HepG2 (cell line): ENCODE measurements around the gene ZNF683. TPM values are rescaled to one million over a fixed set of nuclear protein-coding genes. Genes with fewer than 3 reads are reported as not detected.

Source experiments
- ATAC-seq: fragments of 200-7000 bp; cut with Tn5 transposase; 3 replicates; pipeline ENCODE4 v1.9.1; 2020; ENCODE audit warnings: mild to moderate bottlenecking, moderate library complexity
- BruUV-seq: library from RNA; stranded (reverse); fragments of 400-500 nt; replicated peaks from 2 replicates; lab custom pipeline; 2021; lab: Mats Ljungman, UMichigan
- CTCF ChIA-PET: fragments of 300-600 bp; formaldehyde crosslinking; extraction: SDS; loops from one replicate; lab custom pipeline; 2021; ENCODE audit warnings: low total read pairs, inconsistent platforms, low intra/inter-chr PET ratio; lab: Yijun Ruan, JAX
- POLR2A ChIA-PET: fragments of 350-600 bp; sonication (Branson Sonifier 250); formaldehyde crosslinking; loops from one replicate; lab custom pipeline; 2020; ENCODE audit warnings: antibody characterized with exemption, inconsistent platforms; lab: Yijun Ruan, JAX
- DNase-seq: peaks from one replicate; pipeline ENCODE4 v3.0.0-alpha.2; 2015; ENCODE audit warnings: low spot score
- FAIRE-seq: peaks from 3 replicates; lab custom pipeline; 2011; peaks lifted over from hg19 to GRCh38; lab: Jason Lieb, UNC
- H2AFZ ChIP-seq: one replicate; pipeline ENCODE4 v1.6.1; 2011; ENCODE audit warnings: low read length, inconsistent platforms
- H3K27ac ChIP-seq: fragments of 300-600 bp; 3 replicates; pipeline ENCODE4 v1.8.0; 2011; ENCODE audit warnings: mixed run types, mild to moderate bottlenecking, mixed read lengths, low read length, inconsistent platforms; ENCODE audit not compliant: insufficient read depth; ENCODE audit errors: extremely low read length
- H3K27me3 ChIP-seq, 2 experiments: fragments of 200-600 bp in 1 of 2; 2 replicates in 1 of 2; 3 replicates in 1 of 2; pipeline versions ENCODE4 v1.6.0 to v1.8.0; 2011; ENCODE audit warnings: low read length in 2 of 2, mild to moderate bottlenecking in 2 of 2, moderate library complexity in 2 of 2, inconsistent platforms in 1 of 2; ENCODE audit not compliant: insufficient read depth in 2 of 2, control insufficient read depth in 1 of 2
- H3K36me3 ChIP-seq, 2 experiments: fragments of 200-600 bp in 1 of 2; replicated peaks in 1 of 2; 2 replicates in 1 of 2; 3 replicates in 1 of 2; pipeline versions ENCODE4 v1.5.1 to v1.8.0; 2011; ENCODE audit warnings: low read length in 2 of 2, inconsistent platforms in 1 of 2; ENCODE audit not compliant: insufficient read depth in 2 of 2, control insufficient read depth in 1 of 2
- H3K4me1 ChIP-seq: 2 replicates; pipeline ENCODE4 v1.5.1; 2012; ENCODE audit warnings: low read length, inconsistent platforms; ENCODE audit not compliant: insufficient read depth
- H3K4me2 ChIP-seq: 2 replicates; pipeline ENCODE4 v1.6.0; 2011; ENCODE audit warnings: low read depth, low read length, inconsistent platforms
- H3K4me3 ChIP-seq, 3 experiments: fragments of 200-600 bp in 1 of 3; sonication (generic), shearing (Covaris generic) in 1 of 3; replicated peaks in 1 of 3; 2 replicates each; pipeline ENCODE4 v1.5.1; 2011 to 2016; ENCODE audit warnings: low read length in 3 of 3, inconsistent platforms in 2 of 3, low read depth in 2 of 3, mild to moderate bottlenecking in 2 of 3, control low read depth in 1 of 3, mixed read lengths in 1 of 3; ENCODE audit not compliant: insufficient read depth in 1 of 3
- H3K79me2 ChIP-seq: one replicate; pipeline ENCODE4 v1.6.1; 2011; ENCODE audit warnings: low read length, inconsistent platforms; ENCODE audit not compliant: insufficient read depth
- H3K9ac ChIP-seq: 2 replicates; pipeline ENCODE4 v1.6.0; 2011; ENCODE audit warnings: mild to moderate bottlenecking, low read depth, low read length, inconsistent platforms; ENCODE audit not compliant: insufficient read depth
- H3K9me3 ChIP-seq: 2 replicates; pipeline ENCODE4 v1.5.1; 2012; ENCODE audit warnings: mild to moderate bottlenecking, low read length
- H4K20me1 ChIP-seq: 2 replicates; pipeline ENCODE4 v1.6.0; 2011; ENCODE audit warnings: inconsistent platforms, mild to moderate bottlenecking, low read length, moderate library complexity; ENCODE audit not compliant: insufficient read depth
- BRF2 ChIP-seq: sonication (generic); formaldehyde crosslinking; IDR thresholded peaks from 2 replicates; pipeline ENCODE4 v1.8.1; 2022; ENCODE audit warnings: mild to moderate bottlenecking, missing genetic modification reagents
- DMAP1 ChIP-seq: IDR thresholded peaks from 2 replicates; pipeline ENCODE4 v1.6.1; 2016
- IRX3 ChIP-seq: sonication (generic); formaldehyde crosslinking; IDR thresholded peaks from 2 replicates; pipeline ENCODE4 v1.8.1; 2023; ENCODE audit warnings: mild to moderate bottlenecking, low read depth, missing genetic modification reagents, borderline replicate concordance
- JARID2 ChIP-seq: sonication (generic); formaldehyde crosslinking; IDR thresholded peaks from 2 replicates; pipeline ENCODE4 v1.8.1; 2023; ENCODE audit warnings: missing genetic modification reagents, inconsistent platforms; ENCODE audit not compliant: insufficient replicate concordance
- MAX ChIP-seq: IDR thresholded peaks from 2 replicates; pipeline ENCODE4 v1.6.1; 2012; ENCODE audit warnings: inconsistent platforms
- NFATC3 ChIP-seq: sonication (generic); formaldehyde crosslinking; IDR thresholded peaks from 2 replicates; pipeline ENCODE4 v1.5.1; 2020; ENCODE audit warnings: mild to moderate bottlenecking, missing genetic modification reagents
- PRMT3 ChIP-seq: sonication (generic); formaldehyde crosslinking; IDR thresholded peaks from 2 replicates; pipeline ENCODE4 v1.8.1; 2022; ENCODE audit warnings: low read depth, mild to moderate bottlenecking, moderate library complexity, missing genetic modification reagents, borderline replicate concordance
- SETDB1 ChIP-seq: sonication (generic); formaldehyde crosslinking; IDR thresholded peaks from 2 replicates; pipeline ENCODE4 v1.5.1; 2020; ENCODE audit warnings: missing genetic modification reagents, mild to moderate bottlenecking, borderline replicate concordance
- THAP7 ChIP-seq: sonication (generic); formaldehyde crosslinking; IDR thresholded peaks from 2 replicates; pipeline ENCODE4 v1.8.1; 2023; ENCODE audit warnings: mild to moderate bottlenecking, missing genetic modification reagents
- ZC3H4 ChIP-seq: sonication (generic); formaldehyde crosslinking; IDR thresholded peaks from 2 replicates; pipeline ENCODE4 v1.4.0; 2020; ENCODE audit warnings: missing genetic modification reagents, borderline replicate concordance
- ZNF10 ChIP-seq: sonication (generic); formaldehyde crosslinking; IDR thresholded peaks from 2 replicates; pipeline ENCODE4 v1.4.0; 2020; ENCODE audit warnings: mild to moderate bottlenecking, low read depth, missing genetic modification reagents, borderline replicate concordance
- ZNF280D ChIP-seq: sonication (generic); formaldehyde crosslinking; IDR thresholded peaks from 2 replicates; pipeline ENCODE4 v1.5.1; 2020; ENCODE audit warnings: mild to moderate bottlenecking, missing genetic modification reagents
- ZNF589 ChIP-seq: sonication (generic); formaldehyde crosslinking; conservative IDR thresholded peaks from 2 replicates; pipeline ENCODE4 v1.8.0; 2022; ENCODE audit warnings: mild to moderate bottlenecking, moderate library complexity, missing genetic modification reagents
- ZNF792 ChIP-seq: IDR thresholded peaks from 2 replicates; pipeline ENCODE4 v1.6.1; 2016
- ZSCAN25 ChIP-seq: sonication (generic); formaldehyde crosslinking; IDR thresholded peaks from 2 replicates; pipeline ENCODE4 v1.8.0; 2022; ENCODE audit warnings: mild to moderate bottlenecking, missing genetic modification reagents
- WGBS: methylation state at CpG from one replicate; pipeline ENCODE4 v1.1.6; 2017; ENCODE audit warnings: low lambda C conversion rate; 5-methylcytosine and 5-hydroxymethylcytosine counted together
- in situ Hi-C: cut with HindIII; loops from 2 replicates; pipeline ENCODE4 v1.10.0; 2017; ENCODE audit warnings: low pct_unique_long_range_greater_than_20kb; ENCODE audit not compliant: extremely low pct_ligation_motif_present
- intact Hi-C: fragments of 100-400 bp; cut with micrococcal nuclease; formaldehyde crosslinking; loops from one replicate; pipeline ENCODE4 v1.10.0; 2022; ENCODE audit not compliant: unreplicated experiment
- polyA plus RNA-seq, 8 experiments: library from polyadenylated mRNA; depleted of rRNA in 3 of 8; stranded (reverse) in 7 of 8; unstranded in 1 of 8; fragments of >200 nt; fragmentation: Illumina TruSeq in 4 of 8; extraction: Trizol in 4 of 8; gene quantifications; 2 replicates each; pipeline versions ENCODE4 v1.2.1 to v1.2.3, GENCODE V29; 2011 to 2016; ENCODE audit warnings: low read depth in 4 of 8, missing spikeins in 1 of 8, mixed read lengths in 1 of 8; ENCODE audit not compliant: insufficient read depth in 1 of 8
- total RNA-seq, 5 experiments: library from RNA; depleted of rRNA; stranded (reverse); fragments of >200 nt; fragmentation: Illumina TruSeq; extraction: Trizol; gene quantifications; 2 replicates each; pipeline ENCODE4 v1.2.3, GENCODE V29; 2016; ENCODE audit warnings: low read depth in 1 of 5
- TF ChIP-seq, protein P1 (sequence below): IDR thresholded peaks from 2 replicates; pipeline ENCODE4 v1.6.1; 2016; ENCODE audit warnings: mild to moderate bottlenecking, missing biosample characterization, missing genetic modification reagents
- TF ChIP-seq, protein P2 (sequence below): sonication (generic); formaldehyde crosslinking; IDR thresholded peaks from 2 replicates; pipeline ENCODE4 v1.4.0; 2020; ENCODE audit warnings: mild to moderate bottlenecking, missing genetic modification reagents

The ZNF683 gene
- total and polyA plus RNA-seq, 2 of the 13 experiments (the other 11 are each of a cell fraction or from before 2014, with no cell fraction given), result not detected

DNA sequence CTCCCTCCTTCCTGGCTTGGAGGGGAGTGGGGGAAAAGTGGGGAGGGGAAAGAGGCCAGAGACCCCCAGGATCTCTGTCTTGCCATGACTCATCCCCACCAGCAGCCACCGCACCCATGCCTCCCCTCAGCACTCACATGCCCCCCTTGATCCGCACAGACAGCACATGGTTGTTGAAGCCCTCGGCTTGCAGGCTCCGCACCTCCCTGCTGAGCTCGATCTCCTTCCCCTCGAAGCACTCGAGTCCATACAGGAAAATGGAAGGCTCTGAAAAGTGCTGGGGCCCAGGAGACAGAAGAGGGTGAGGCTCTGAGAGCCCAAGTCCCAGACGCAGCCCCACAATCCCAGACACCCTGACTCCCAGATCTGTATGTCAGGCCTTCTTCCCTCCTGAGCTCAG is 44.0 kb downstream of the ZNF683 start:
- WGBS, result 97% methylated on average over 7 of the region's 8 CpGs
- H3K79me2 ChIP-seq, result no peaks in the 10 kb centered on the region
- ATAC-seq (no peak), DNase-seq (no peak), FAIRE-seq (no peak)
- TF ChIP-seq MAX (no peak), PRMT3 (CRISPR knock-in tag) (no peak), ZNF792 (CRISPR knock-in tag) (no peak), ZNF280D (no peak), DMAP1 (CRISPR knock-in tag) (no peak), BRF2 (no peak), THAP7 (CRISPR knock-in tag) (no peak), ZNF589 (no peak), JARID2 (CRISPR knock-in tag) (no peak), ZNF10 (CRISPR knock-in tag) (no peak), ZSCAN25 (no peak), ZC3H4 (CRISPR knock-in tag) (no peak), SETDB1 (CRISPR knock-in tag) (no peak), NFATC3 (CRISPR knock-in tag) (no peak), IRX3 (CRISPR knock-in tag) (no peak)
- TF ChIP-seq, protein P1, sequence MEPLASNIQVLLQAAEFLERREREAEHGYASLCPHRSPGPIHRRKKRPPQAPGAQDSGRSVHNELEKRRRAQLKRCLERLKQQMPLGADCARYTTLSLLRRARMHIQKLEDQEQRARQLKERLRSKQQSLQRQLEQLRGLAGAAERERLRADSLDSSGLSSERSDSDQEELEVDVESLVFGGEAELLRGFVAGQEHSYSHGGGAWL (CRISPR knock-in tag), result no peak
- TF ChIP-seq, protein P2, sequence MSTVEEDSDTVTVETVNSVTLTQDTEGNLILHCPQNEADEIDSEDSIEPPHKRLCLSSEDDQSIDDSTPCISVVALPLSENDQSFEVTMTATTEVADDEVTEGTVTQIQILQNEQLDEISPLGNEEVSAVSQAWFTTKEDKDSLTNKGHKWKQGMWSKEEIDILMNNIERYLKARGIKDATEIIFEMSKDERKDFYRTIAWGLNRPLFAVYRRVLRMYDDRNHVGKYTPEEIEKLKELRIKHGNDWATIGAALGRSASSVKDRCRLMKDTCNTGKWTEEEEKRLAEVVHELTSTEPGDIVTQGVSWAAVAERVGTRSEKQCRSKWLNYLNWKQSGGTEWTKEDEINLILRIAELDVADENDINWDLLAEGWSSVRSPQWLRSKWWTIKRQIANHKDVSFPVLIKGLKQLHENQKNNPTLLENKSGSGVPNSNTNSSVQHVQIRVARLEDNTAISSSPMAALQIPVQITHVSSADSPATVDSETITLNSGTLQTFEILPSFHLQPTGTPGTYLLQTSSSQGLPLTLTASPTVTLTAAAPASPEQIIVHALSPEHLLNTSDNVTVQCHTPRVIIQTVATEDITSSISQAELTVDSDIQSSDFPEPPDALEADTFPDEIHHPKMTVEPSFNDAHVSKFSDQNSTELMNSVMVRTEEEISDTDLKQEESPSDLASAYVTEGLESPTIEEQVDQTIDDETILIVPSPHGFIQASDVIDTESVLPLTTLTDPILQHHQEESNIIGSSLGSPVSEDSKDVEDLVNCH (CRISPR knock-in tag), result no peak
- intact Hi-C loops (no loop called here), in situ Hi-C loops (no loop called here)
- no peak overlapping the region for H3K4me3 ChIP-seq
- CTCF ChIA-PET, result interaction anchor here (2.5 kb wide), 1 partner anchor 35 kb away, joined by 12 read pairs; no protein-coding TSS in a partner anchor
- H3K9ac ChIP-seq, result no peak overlapping the region
- no peaks in the 10 kb centered on the region for H3K9me3 ChIP-seq
- H4K20me1 ChIP-seq, result no peaks in the 10 kb centered on the region
- no peaks in the 10 kb centered on the region for H3K4me1 ChIP-seq
- POLR2A ChIA-PET, result interaction anchor here (1.0 to 2.7 kb wide), 4 partner anchors 14 to 30 kb away, joined by 3 to 12 read pairs (median 6); no protein-coding TSS in a partner anchor
- no peaks in the 10 kb centered on the region for H3K36me3 ChIP-seq
- H3K27me3 ChIP-seq, result no peaks in the 10 kb centered on the region
- BruUV-seq, result no TSS peak
- H3K27ac ChIP-seq, result no peak overlapping the region
- no peak overlapping the region for H2AFZ ChIP-seq
- no peak overlapping the region for H3K4me2 ChIP-seq
